SK-N-SH treated with all-trans-retinoic acid at 6 μM for 48 hours (cell line): Measurements from ENCODE around the gene RLN3.

Source experiments
- ATAC-seq: fragments of 200-7000 bp; cut with Tn5 transposase; 3 replicates; pipeline ENCODE4 v1.9.1; 2020; ENCODE audit warnings: mild to moderate bottlenecking, moderate library complexity
- BACH2 ChIP-seq: fragments of 250-450 bp; sonication (Bioruptor Pico); IDR thresholded peaks from 2 replicates; pipeline ENCODE4 v1.9.0; 2021; ENCODE audit warnings: mild to moderate bottlenecking, borderline replicate concordance
- CREB5 ChIP-seq: fragments of 250-450 bp; sonication (Bioruptor Pico); IDR thresholded peaks from 2 replicates; pipeline ENCODE4 v1.5.1; 2020; ENCODE audit warnings: low read depth, mild to moderate bottlenecking, moderate library complexity
- CSDC2 ChIP-seq: fragments of 250-450 bp; sonication (Bioruptor Pico); IDR thresholded peaks from 2 replicates; pipeline ENCODE4 v1.5.0; 2020; ENCODE audit warnings: mild to moderate bottlenecking, moderate library complexity
- CSRNP3 ChIP-seq: fragments of 250-450 bp; sonication (Bioruptor Pico); IDR thresholded peaks from 2 replicates; pipeline ENCODE4 v1.5.1; 2021; ENCODE audit warnings: mild to moderate bottlenecking, moderate library complexity
- ESRRG ChIP-seq: fragments of 250-450 bp; sonication (Bioruptor Pico); IDR thresholded peaks from 2 replicates; pipeline ENCODE4 v1.6.1; 2021; ENCODE audit warnings: mild to moderate bottlenecking
- GLIS3 ChIP-seq: fragments of 250-450 bp; sonication (Bioruptor Pico); IDR thresholded peaks from 2 replicates; pipeline ENCODE4 v1.5.0; 2020; ENCODE audit warnings: mild to moderate bottlenecking, moderate library complexity
- OSR1 ChIP-seq: fragments of 250-450 bp; sonication (Bioruptor Pico); IDR thresholded peaks from 2 replicates; pipeline ENCODE4 v1.8.0; 2022; ENCODE audit warnings: moderate library complexity, mild to moderate bottlenecking, inconsistent platforms
- PATZ1 ChIP-seq: fragments of 250-450 bp; sonication (Bioruptor Pico); IDR thresholded peaks from 2 replicates; pipeline ENCODE4 v1.8.0; 2020; ENCODE audit warnings: mild to moderate bottlenecking, moderate library complexity, borderline replicate concordance
- POU6F1 ChIP-seq: fragments of 250-450 bp; sonication (Bioruptor Pico); IDR thresholded peaks from 2 replicates; pipeline ENCODE4 v1.8.0; 2021; ENCODE audit warnings: low read depth, mild to moderate bottlenecking, moderate library complexity, borderline replicate concordance
- PPARA ChIP-seq: fragments of 250-450 bp; sonication (Bioruptor Pico); IDR thresholded peaks from 2 replicates; pipeline ENCODE4 v1.5.0; 2020; ENCODE audit warnings: mild to moderate bottlenecking, borderline replicate concordance
- RARB ChIP-seq: fragments of 250-450 bp; sonication (Bioruptor Pico); IDR thresholded peaks from 2 replicates; pipeline ENCODE4 v1.8.0; 2021; ENCODE audit warnings: mild to moderate bottlenecking, moderate library complexity
- SNAI2 ChIP-seq: fragments of 250-450 bp; sonication (Bioruptor Pico); IDR thresholded peaks from 2 replicates; pipeline ENCODE4 v1.5.0; 2020; ENCODE audit warnings: mild to moderate bottlenecking, moderate library complexity
- TCF4 ChIP-seq: fragments of 250-450 bp; sonication (Bioruptor Pico); IDR thresholded peaks from 2 replicates; pipeline ENCODE4 v1.8.0; 2021; ENCODE audit warnings: mild to moderate bottlenecking, moderate library complexity, borderline replicate concordance
- TOX ChIP-seq: fragments of 250-450 bp; sonication (Bioruptor Pico); IDR thresholded peaks from 2 replicates; pipeline ENCODE4 v1.8.0; 2021; ENCODE audit warnings: mild to moderate bottlenecking, moderate library complexity, borderline replicate concordance
- TSHZ2 ChIP-seq: fragments of 250-450 bp; sonication (Bioruptor Pico); IDR thresholded peaks from 2 replicates; pipeline ENCODE4 v1.5.0; 2020; ENCODE audit warnings: mild to moderate bottlenecking, moderate library complexity
- ZFP3 ChIP-seq: fragments of 250-450 bp; sonication (Bioruptor Pico); IDR thresholded peaks from 2 replicates; pipeline ENCODE4 v1.5.0; 2020; ENCODE audit warnings: mild to moderate bottlenecking, moderate library complexity
- ZFP30 ChIP-seq: fragments of 450-650 bp; formaldehyde crosslinking; IDR thresholded peaks from 2 replicates; pipeline ENCODE4 v1.5.0; 2022; ENCODE audit warnings: mild to moderate bottlenecking, moderate library complexity
- ZNF565 ChIP-seq: fragments of 450-650 bp; formaldehyde crosslinking; conservative IDR thresholded peaks from 2 replicates; pipeline ENCODE4 v1.5.0; 2020; ENCODE audit warnings: low read depth, mild to moderate bottlenecking, moderate library complexity
- ZNF70 ChIP-seq: fragments of 450-650 bp; formaldehyde crosslinking; IDR thresholded peaks from 2 replicates; pipeline ENCODE4 v1.5.0; 2020; ENCODE audit warnings: mild to moderate bottlenecking, moderate library complexity
- ZNF8 ChIP-seq: fragments of 450-650 bp; formaldehyde crosslinking; IDR thresholded peaks from 2 replicates; pipeline ENCODE4 v1.5.0; 2020; ENCODE audit warnings: mild to moderate bottlenecking, moderate library complexity

RLN3 gene

GRCh38 chr19:13987101-13987890 is 40.7 kb upstream of the RLN3 start:
- no peak for TF ChIP-seq ZFP3
- TF ChIP-seq CSRNP3 (CRISPR knock-in tag) = no peak
- TF ChIP-seq GLIS3 (CRISPR knock-in tag) = no peak
- TF ChIP-seq RARB (CRISPR knock-in tag) = no peak
- no peak for TF ChIP-seq SNAI2 (CRISPR knock-in tag)
- no peak for TF ChIP-seq ZNF8
- TF ChIP-seq ESRRG = no peak
- TF ChIP-seq PATZ1 (CRISPR knock-in tag) = no peak
- no peak for TF ChIP-seq TSHZ2 (CRISPR knock-in tag)
- no peak for TF ChIP-seq ZNF565 (CRISPR knock-in tag)
- TF ChIP-seq CREB5 (CRISPR knock-in tag) = no peak
- no peak for TF ChIP-seq OSR1 (CRISPR knock-in tag)
- no peak for TF ChIP-seq POU6F1
- no peak for TF ChIP-seq CSDC2
- TF ChIP-seq ZFP30 (CRISPR knock-in tag) = no peak
- TF ChIP-seq TOX (CRISPR knock-in tag) = no peak
- TF ChIP-seq PPARA = no peak
- no peak for TF ChIP-seq BACH2
- ATAC-seq = no peak

GRCh38 chr19:13989487-13989886 is 38.5 kb upstream of the RLN3 start:
- no peak for ATAC-seq
- TF ChIP-seq POU6F1 = no peak
- no peak for TF ChIP-seq ZNF565 (CRISPR knock-in tag)
- no peak for TF ChIP-seq TOX (CRISPR knock-in tag)
- no peak for TF ChIP-seq TSHZ2 (CRISPR knock-in tag)
- no peak for TF ChIP-seq OSR1 (CRISPR knock-in tag)
- TF ChIP-seq PATZ1 (CRISPR knock-in tag) = no peak
- no peak for TF ChIP-seq SNAI2 (CRISPR knock-in tag)
- no peak for TF ChIP-seq TCF4
- TF ChIP-seq CSDC2 = no peak
- no peak for TF ChIP-seq RARB (CRISPR knock-in tag)
- no peak for TF ChIP-seq BACH2
- no peak for TF ChIP-seq ZNF8
- TF ChIP-seq ZNF70 (CRISPR knock-in tag) = no peak
- no peak for TF ChIP-seq CSRNP3 (CRISPR knock-in tag)
- TF ChIP-seq ZFP3 = no peak
- no peak for TF ChIP-seq ZFP30 (CRISPR knock-in tag)
